ENCODE measurements around the gene DNM3.

The DNM3 gene

DNA sequence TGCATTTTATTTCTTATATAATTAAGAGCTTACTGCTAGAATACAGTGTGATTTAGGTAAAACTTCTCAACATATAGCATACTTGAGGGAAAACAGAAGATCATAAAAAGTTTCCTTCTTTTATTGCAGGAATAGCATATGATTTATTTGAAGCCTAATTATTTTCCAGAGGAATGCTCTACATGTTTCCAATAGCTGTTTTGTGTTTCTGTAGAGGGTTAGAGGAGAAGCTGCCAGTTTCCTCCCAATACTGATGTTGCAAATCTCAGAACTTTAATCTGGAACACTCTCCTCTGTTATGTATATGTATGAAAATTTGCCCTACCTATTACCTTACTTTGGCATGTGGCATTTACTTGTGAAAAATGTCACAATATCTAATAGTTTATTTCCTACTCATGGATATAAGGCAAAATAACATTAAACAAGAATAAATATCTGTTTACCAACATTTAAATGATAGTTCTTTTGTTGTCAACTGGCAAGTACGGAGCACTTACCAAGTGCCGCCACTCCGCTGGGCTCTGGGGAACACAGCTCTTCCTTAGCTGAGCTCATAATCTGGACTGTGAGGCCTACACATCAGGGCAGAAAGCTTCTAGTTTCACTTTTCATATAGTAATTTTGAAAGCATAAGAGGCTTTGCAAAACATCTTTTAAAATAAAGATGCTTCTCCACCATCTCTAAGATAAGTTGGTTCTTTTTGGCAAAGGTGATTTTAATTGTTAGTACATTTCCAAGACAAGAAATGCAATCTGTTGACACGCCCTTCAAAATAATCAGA, 339.4 kb downstream of the DNM3 start:
- Mint-ChIP-seq H3K27ac (ENCODE audit: low read depth) (peak overlapping the region; percentile 97), H3K27me3 (no peaks in the 10 kb centered on the region), H3K4me3 (peak overlapping the region; percentile 73), H3K36me3 (ENCODE audit: insufficient read depth) (peaks cover 7% of the 10 kb centered on the region), H3K4me1 (peaks cover 26% of the 10 kb centered on the region), H3K9me3 (no peaks in the 10 kb centered on the region)
- ATAC-seq (replicated peaks; ENCODE audit: extremely low read depth, poor library complexity, severe bottlenecking) (peak; percentile 73), DNase-seq (ENCODE audit: low spot score in 2 of 2) (peak in 1 of 2 donors; percentile 11)

DNA sequence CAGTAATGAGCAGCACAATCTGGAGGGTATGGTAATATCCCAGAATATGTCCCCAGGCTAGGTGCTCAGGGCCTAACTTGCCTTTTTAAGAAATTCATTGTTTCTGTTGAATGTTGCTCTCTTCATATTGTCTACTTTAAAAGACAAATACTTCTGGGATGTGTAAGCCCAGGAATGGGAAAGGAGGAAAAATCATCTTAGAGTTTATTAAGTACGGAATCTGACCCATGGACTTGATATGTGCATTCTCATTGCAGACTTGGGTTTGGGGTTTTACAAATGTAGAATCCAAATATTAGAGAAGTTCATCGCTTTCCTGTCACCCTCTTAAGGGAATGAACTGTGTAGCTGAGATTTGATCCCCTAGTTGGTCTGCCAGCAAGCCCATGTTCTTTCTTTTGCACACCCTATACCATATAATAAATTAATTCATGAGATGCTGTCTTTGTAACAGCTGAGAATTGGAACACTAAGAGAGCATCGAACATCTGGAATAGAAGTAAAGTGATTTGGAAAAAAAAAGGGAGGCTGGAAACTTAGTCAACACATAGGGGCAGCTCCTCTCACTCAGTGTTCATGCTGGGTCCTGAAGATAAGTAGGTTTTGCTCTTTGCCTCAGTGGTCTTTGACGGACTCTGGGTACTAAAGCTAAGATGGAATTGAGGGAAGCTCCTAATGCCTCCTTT, 343.4 kb downstream of the DNM3 start:
- Mint-ChIP-seq H3K4me1 (peaks cover 26% of the 10 kb centered on the region), H3K4me3 (no peak overlapping the region), H3K9me3 (no peaks in the 10 kb centered on the region), H3K27me3 (no peaks in the 10 kb centered on the region), H3K36me3 (ENCODE audit: insufficient read depth) (peaks cover 7% of the 10 kb centered on the region), H3K27ac (ENCODE audit: low read depth) (no peak overlapping the region)
- DNase-seq (ENCODE audit: low spot score in 2 of 2) (no peak), ATAC-seq (replicated peaks; ENCODE audit: extremely low read depth, poor library complexity, severe bottlenecking) (no peak)

DNA sequence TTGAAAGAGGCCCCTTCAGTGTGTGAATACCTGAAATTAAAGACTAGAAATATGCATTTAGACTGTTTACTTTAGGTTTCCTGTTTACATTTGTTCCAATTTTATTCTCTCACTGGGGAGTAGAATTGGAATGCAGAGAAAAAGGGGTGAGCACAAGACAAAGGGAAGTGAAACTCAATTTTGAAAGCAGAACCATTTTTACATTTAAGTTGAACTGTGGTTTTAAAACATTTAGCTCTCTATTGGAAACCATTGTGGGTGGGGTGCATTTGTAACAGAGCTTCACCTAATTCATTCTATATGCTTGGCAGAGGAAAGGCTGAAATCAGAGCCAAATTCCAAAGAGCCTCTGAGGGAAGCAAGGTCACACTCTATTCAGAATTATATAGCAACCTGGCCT, 343.9 kb downstream of the DNM3 start:
- H3K4me3 Mint-ChIP-seq: no peak overlapping the region
- H3K36me3 Mint-ChIP-seq (ENCODE audit: insufficient read depth): peaks cover 7% of the 10 kb centered on the region
- H3K27ac Mint-ChIP-seq (ENCODE audit: low read depth): no peak overlapping the region
- no peaks in the 10 kb centered on the region for H3K9me3 Mint-ChIP-seq
- ATAC-seq (replicated peaks; ENCODE audit: extremely low read depth, poor library complexity, severe bottlenecking) (no peak), DNase-seq (ENCODE audit: low spot score in 2 of 2) (no peak)
- H3K4me1 Mint-ChIP-seq: peaks cover 26% of the 10 kb centered on the region
- no peaks in the 10 kb centered on the region for H3K27me3 Mint-ChIP-seq

DNA sequence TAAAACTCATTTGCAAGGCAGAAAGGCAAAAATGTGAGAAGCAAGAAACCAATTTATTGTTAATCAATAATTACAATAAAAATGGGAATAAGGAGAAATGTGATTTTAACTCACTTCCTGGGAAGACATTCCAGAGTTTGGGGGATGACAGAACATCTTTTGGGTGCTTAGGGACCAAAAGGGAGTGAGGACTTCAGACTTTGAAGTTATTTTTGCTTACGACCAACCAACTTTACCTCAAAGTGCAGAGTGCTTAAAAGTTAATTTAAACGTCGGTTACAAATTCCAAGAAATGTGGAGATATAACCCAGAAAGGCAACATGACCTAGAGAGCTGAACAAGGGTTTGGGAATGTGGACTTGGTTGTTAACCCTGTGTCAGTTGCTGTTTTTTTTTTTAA, 344.7 kb downstream of the DNM3 start:
- no peak for DNase-seq (ENCODE audit: low spot score in 2 of 2)
- Mint-ChIP-seq H3K27ac (ENCODE audit: low read depth) (no peak overlapping the region), H3K9me3 (no peaks in the 10 kb centered on the region), H3K4me1 (peaks cover 19% of the 10 kb centered on the region), H3K4me3 (no peak overlapping the region), H3K36me3 (ENCODE audit: insufficient read depth) (peaks cover 7% of the 10 kb centered on the region), H3K27me3 (no peaks in the 10 kb centered on the region)
- ATAC-seq (replicated peaks; ENCODE audit: extremely low read depth, poor library complexity, severe bottlenecking): no peak

DNA sequence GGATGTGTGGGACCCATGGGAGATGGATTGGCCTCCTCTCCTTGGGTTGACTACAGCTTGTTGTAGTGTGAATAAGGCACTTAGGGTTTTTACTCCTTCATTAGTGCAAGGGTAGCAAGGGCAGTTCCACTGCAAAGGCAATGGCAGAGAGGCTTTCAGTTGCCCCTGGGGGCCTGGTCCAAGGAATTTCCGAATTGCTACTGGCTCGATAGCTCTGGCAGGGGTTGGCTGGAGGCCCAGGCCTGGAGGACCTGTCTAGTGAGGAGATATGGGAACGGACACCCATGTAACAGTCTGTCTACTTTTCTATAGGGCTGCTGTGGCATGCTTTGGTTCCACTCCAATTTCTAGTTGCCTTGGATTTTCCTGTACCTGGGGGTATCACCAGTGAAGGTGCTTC, 360.3 kb downstream of the DNM3 start:
- Mint-ChIP-seq H3K36me3 (ENCODE audit: insufficient read depth) (peaks cover 3% of the 10 kb centered on the region), H3K4me1 (no peaks in the 10 kb centered on the region), H3K9me3 (peaks cover 19% of the 10 kb centered on the region), H3K4me3 (no peak overlapping the region), H3K27ac (ENCODE audit: low read depth) (no peak overlapping the region), H3K27me3 (no peaks in the 10 kb centered on the region)
- ATAC-seq (replicated peaks; ENCODE audit: extremely low read depth, poor library complexity, severe bottlenecking) (no peak), DNase-seq (ENCODE audit: low spot score in 2 of 2) (no peak)

DNA sequence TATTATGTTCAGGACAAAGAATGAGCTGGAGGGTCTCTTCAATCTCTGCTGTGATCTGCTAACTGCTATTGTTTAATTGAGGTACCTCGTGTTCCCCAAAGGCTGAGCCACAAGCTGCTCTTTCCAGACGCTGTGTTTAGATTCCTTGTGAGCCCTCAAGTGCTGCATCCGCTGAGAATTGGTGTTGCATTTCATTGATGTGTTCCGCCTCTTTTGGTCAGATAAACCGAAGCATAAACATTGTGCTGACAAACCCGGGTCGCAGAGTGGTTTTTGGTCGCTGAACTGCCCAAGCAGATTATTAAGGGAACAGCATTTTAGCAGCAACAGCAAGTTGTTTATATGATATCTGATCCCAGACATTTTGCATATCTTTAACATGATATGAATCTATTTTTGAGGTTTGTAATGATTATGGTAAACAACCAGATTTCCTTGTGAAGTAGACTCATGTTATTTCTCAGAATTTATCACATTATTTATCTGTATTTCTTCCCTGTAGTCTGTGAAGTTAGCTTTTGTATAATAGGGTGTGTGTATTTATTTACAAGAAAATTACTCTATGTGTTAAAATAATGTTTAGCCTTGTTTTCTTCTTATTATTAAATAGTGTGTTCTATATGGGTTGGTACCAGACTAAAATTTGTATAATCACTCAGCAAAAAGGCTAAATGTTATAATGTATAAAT, 362.0 kb downstream of the DNM3 start:
- H3K9me3 Mint-ChIP-seq: peaks cover 19% of the 10 kb centered on the region
- H3K4me1 Mint-ChIP-seq: no peaks in the 10 kb centered on the region
- ATAC-seq (replicated peaks; ENCODE audit: extremely low read depth, poor library complexity, severe bottlenecking) (no peak), DNase-seq (ENCODE audit: low spot score in 2 of 2) (no peak)
- H3K36me3 Mint-ChIP-seq (ENCODE audit: insufficient read depth): peaks cover 3% of the 10 kb centered on the region
- no peak overlapping the region for H3K27ac Mint-ChIP-seq (ENCODE audit: low read depth)
- no peaks in the 10 kb centered on the region for H3K27me3 Mint-ChIP-seq
- no peak overlapping the region for H3K4me3 Mint-ChIP-seq

DNA sequence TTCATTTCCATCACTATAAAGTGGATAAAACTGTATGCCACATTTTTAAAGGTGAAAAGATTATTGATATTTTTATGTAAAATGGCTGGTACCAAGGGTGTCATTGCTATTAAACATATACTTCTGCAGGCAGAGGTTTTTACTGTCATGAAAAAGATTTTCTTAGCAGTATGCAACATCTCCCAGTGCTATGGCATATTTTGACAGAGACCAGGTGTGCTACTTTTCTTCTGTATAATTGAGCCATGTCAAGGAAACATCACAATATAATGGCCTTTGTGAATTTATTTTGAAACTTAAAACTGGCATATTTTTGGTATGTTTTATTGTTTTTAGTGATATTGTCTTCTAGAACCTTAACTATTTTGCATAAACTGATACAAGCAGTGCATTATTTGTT, 362.6 kb downstream of the DNM3 start:
- H3K4me1 Mint-ChIP-seq: no peaks in the 10 kb centered on the region
- ATAC-seq (replicated peaks; ENCODE audit: extremely low read depth, poor library complexity, severe bottlenecking) (no peak), DNase-seq (ENCODE audit: low spot score in 2 of 2) (no peak)
- H3K36me3 Mint-ChIP-seq (ENCODE audit: insufficient read depth): peaks cover 1% of the 10 kb centered on the region
- no peak overlapping the region for H3K27ac Mint-ChIP-seq (ENCODE audit: low read depth)
- H3K4me3 Mint-ChIP-seq: no peak overlapping the region
- peaks cover 15% of the 10 kb centered on the region for H3K9me3 Mint-ChIP-seq
- no peaks in the 10 kb centered on the region for H3K27me3 Mint-ChIP-seq

DNA sequence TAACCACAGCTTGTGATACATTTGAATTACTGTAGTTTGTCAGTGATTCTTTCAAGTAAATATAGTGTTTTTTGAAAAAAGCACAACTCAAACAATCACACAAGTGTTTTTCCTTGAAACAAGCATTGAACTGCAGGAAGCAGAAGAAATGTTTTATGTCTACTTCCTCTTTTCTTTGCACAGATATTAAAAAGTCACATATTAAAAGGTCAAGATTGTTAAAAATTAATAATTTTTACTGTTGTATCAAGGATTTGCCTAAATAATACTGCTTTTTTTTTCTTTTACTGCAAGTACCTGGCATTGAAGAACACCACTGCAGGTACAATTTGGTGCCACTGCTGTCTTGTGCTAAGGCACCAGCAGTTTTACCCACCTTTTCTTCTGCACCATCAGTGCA, 365.0 kb downstream of the DNM3 start:
- H3K36me3 Mint-ChIP-seq (ENCODE audit: insufficient read depth): no peaks in the 10 kb centered on the region
- H3K27me3 Mint-ChIP-seq: no peaks in the 10 kb centered on the region
- H3K9me3 Mint-ChIP-seq: no peaks in the 10 kb centered on the region
- DNase-seq (ENCODE audit: low spot score in 2 of 2) (no peak), ATAC-seq (replicated peaks; ENCODE audit: extremely low read depth, poor library complexity, severe bottlenecking) (no peak)
- H3K4me3 Mint-ChIP-seq: no peak overlapping the region
- no peaks in the 10 kb centered on the region for H3K4me1 Mint-ChIP-seq
- no peak overlapping the region for H3K27ac Mint-ChIP-seq (ENCODE audit: low read depth)

DNA sequence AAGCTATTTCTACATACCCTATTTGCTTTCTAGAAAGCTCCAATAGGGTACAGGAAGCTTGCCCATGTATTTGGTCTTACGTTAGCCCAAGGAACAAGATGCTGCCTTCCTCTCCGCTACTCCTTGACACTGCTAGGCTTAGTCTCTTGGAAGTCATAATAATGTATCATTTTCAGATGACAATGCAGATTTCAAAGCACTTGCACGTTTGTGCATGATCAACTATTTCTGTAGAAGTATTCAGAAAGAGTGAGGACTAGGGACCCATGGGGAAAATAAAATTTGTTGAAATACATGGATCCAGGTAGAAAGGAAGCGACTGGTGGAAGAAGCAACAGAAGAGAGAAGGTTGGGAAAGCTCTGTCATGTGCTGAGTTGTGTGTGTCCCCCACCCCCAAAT, 367.3 kb downstream of the DNM3 start:
- ATAC-seq (replicated peaks; ENCODE audit: extremely low read depth, poor library complexity, severe bottlenecking) (no peak), DNase-seq (ENCODE audit: low spot score in 2 of 2) (no peak)
- Mint-ChIP-seq H3K27ac (ENCODE audit: low read depth) (no peak overlapping the region), H3K27me3 (no peaks in the 10 kb centered on the region), H3K36me3 (ENCODE audit: insufficient read depth) (no peaks in the 10 kb centered on the region), H3K4me1 (no peaks in the 10 kb centered on the region), H3K9me3 (no peaks in the 10 kb centered on the region), H3K4me3 (no peak overlapping the region)

DNA sequence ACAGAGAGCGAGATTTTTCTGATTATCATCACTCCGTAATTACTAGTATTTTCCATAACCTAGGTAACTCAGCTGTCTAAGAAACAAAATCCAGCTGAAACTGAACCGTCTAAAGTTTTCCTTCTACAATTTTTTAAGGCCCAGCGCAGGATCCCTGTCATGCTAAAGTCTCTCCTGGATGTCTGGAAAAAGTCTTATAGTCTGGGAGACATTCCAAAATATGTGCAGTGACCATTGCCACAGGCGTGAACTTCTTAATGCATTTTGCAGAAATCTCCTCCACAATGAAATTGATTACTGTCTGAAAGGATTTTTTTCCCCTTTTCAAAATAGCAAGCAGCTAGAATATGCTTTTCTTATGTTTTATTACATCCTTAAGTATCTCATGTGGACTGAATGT, 369.9 kb downstream of the DNM3 start:
- H3K27me3 Mint-ChIP-seq: no peaks in the 10 kb centered on the region
- no peaks in the 10 kb centered on the region for H3K4me1 Mint-ChIP-seq
- ATAC-seq (replicated peaks; ENCODE audit: extremely low read depth, poor library complexity, severe bottlenecking): no peak
- H3K9me3 Mint-ChIP-seq: no peaks in the 10 kb centered on the region
- no peak overlapping the region for H3K4me3 Mint-ChIP-seq
- H3K27ac Mint-ChIP-seq (ENCODE audit: low read depth): no peak overlapping the region
- no peaks in the 10 kb centered on the region for H3K36me3 Mint-ChIP-seq (ENCODE audit: insufficient read depth)
- no peak for DNase-seq (ENCODE audit: low spot score in 2 of 2)

DNA sequence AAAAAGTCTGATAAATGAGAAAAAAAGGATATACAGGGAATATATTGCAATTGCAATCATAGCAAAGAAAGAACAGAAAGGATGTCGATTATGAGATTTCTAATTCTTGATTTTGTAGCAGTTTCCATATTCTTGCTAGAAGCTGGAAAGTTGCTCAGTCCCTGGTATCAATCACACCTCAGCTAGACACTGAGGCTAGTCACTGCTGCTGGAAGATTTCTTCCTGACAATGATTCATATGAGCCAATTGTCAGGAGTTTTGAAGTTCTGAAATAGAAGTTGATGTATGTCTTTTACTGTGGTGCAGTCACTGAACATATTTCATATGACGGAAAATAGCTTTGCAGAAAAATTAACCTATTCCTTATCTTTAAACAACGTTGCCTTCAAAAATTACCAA, 370.8 kb downstream of the DNM3 start:
- Mint-ChIP-seq H3K27me3 (no peaks in the 10 kb centered on the region), H3K4me1 (no peaks in the 10 kb centered on the region), H3K9me3 (no peaks in the 10 kb centered on the region), H3K36me3 (ENCODE audit: insufficient read depth) (no peaks in the 10 kb centered on the region), H3K27ac (ENCODE audit: low read depth) (no peak overlapping the region), H3K4me3 (no peak overlapping the region)
- DNase-seq (ENCODE audit: low spot score in 2 of 2): no peak
- no peak for ATAC-seq (replicated peaks; ENCODE audit: extremely low read depth, poor library complexity, severe bottlenecking)

DNA sequence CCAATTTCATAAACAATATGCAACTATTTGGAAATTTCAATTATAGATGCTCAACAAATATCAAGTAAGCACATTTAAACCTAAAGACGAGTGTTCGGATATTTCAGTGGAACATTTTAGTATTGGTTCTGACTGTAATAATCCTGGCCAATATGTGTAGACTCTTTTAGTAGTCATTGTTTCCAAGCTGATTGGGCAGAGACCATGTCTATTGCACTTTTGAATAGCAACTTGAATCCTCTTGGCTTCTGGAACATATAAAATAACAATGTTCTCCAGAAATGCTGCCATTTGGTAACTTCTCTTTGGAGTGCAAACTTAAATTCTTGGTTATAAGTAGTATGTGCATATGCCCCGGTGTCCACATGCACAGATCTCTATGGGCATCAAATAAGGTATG, 373.7 kb downstream of the DNM3 start:
- no peaks in the 10 kb centered on the region for H3K4me1 Mint-ChIP-seq
- no peak overlapping the region for H3K4me3 Mint-ChIP-seq
- no peaks in the 10 kb centered on the region for H3K36me3 Mint-ChIP-seq (ENCODE audit: insufficient read depth)
- H3K27me3 Mint-ChIP-seq: no peaks in the 10 kb centered on the region
- no peaks in the 10 kb centered on the region for H3K9me3 Mint-ChIP-seq
- DNase-seq (ENCODE audit: low spot score in 2 of 2) (no peak), ATAC-seq (replicated peaks; ENCODE audit: extremely low read depth, poor library complexity, severe bottlenecking) (no peak)
- H3K27ac Mint-ChIP-seq (ENCODE audit: low read depth): no peak overlapping the region

DNA sequence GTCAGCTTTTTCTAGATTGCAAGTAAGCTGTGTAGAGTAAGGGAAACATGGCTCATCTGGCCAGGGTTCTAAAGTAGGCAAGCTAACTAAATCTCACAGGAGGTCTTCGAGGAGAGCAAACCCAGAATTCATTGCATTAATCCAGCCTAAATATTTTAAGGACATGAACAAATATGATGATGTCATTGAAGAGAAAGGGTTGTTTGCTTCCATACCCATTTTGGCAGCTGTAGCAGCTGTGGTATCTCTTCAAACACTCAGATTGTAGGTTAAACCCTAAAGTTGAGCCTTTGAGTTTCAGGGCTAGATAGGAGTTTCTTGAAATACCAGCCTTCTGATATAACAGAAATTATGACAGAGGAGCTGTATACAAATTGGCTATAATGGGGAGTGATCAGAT, 378.7 kb downstream of the DNM3 start:
- Mint-ChIP-seq H3K27me3 (no peaks in the 10 kb centered on the region), H3K4me3 (no peak overlapping the region), H3K27ac (ENCODE audit: low read depth) (no peak overlapping the region), H3K9me3 (no peaks in the 10 kb centered on the region), H3K4me1 (no peaks in the 10 kb centered on the region), H3K36me3 (ENCODE audit: insufficient read depth) (no peaks in the 10 kb centered on the region)
- ATAC-seq (replicated peaks; ENCODE audit: extremely low read depth, poor library complexity, severe bottlenecking): no peak
- DNase-seq (ENCODE audit: low spot score in 2 of 2): no peak

All from central memory CD8-positive, alpha-beta T cell (primary cell).